Endodermal cell (in vitro differentiated cells): ENCODE results near the gene ARVCF. TPM values are rescaled to one million over a fixed set of nuclear protein-coding genes. Genes with fewer than 3 reads are reported as not detected.
A peak's percentile ranks its signal among the peaks of the same experiment; 100 is the strongest.

Source experiments
- DNase-seq: peaks from one replicate; pipeline ENCODE4 v3.0.0-alpha.2; 2017
- H3K27ac ChIP-seq: 2 replicates; pipeline ENCODE4 v1.5.1; 2013; ENCODE audit warnings: mild to moderate bottlenecking, low read depth, low read length, moderate library complexity
- H3K27me3 ChIP-seq: 2 replicates; pipeline ENCODE4 v1.6.1; 2013; ENCODE audit warnings: mild to moderate bottlenecking, low read length, moderate library complexity; ENCODE audit not compliant: insufficient read depth, control insufficient read depth, poor library complexity, severe bottlenecking
- H3K36me3 ChIP-seq: 2 replicates; pipeline ENCODE4 v1.7.0; 2013; ENCODE audit warnings: mild to moderate bottlenecking, low read length, moderate library complexity; ENCODE audit not compliant: control insufficient read depth, insufficient read depth
- H3K4me1 ChIP-seq: one replicate; pipeline ENCODE4 v1.7.0; 2013; ENCODE audit warnings: low read length; ENCODE audit not compliant: control insufficient read depth, insufficient read depth
- H3K4me3 ChIP-seq: 2 replicates; pipeline ENCODE4 v1.5.1; 2013; ENCODE audit warnings: mild to moderate bottlenecking, low read length, moderate library complexity
- H3K9ac ChIP-seq: 2 replicates; pipeline ENCODE4 v1.6.1; 2013; ENCODE audit warnings: mild to moderate bottlenecking, low read length, moderate library complexity; ENCODE audit not compliant: poor library complexity, severe bottlenecking; ENCODE audit errors: extremely low read depth
- H3K9me3 ChIP-seq: 2 replicates; pipeline ENCODE4 v1.6.1; 2013; ENCODE audit warnings: mild to moderate bottlenecking, low read length, moderate library complexity; ENCODE audit not compliant: control insufficient read depth
- H3K27ac Mint-ChIP-seq: 2 replicates; pipeline ENCODE4 v1.8.0; 2020; ENCODE audit warnings: mixed read lengths
- H3K27me3 Mint-ChIP-seq: 2 replicates; pipeline ENCODE4 v1.8.0; 2021; ENCODE audit warnings: mild to moderate bottlenecking, mixed read lengths; ENCODE audit not compliant: insufficient read depth
- H3K36me3 Mint-ChIP-seq: 2 replicates; pipeline ENCODE4 v1.8.0; 2020; ENCODE audit warnings: low read depth, mixed read lengths
- H3K4me1 Mint-ChIP-seq: 2 replicates; pipeline ENCODE4 v1.8.0; 2020; ENCODE audit warnings: mixed read lengths
- H3K4me3 Mint-ChIP-seq: 2 replicates; pipeline ENCODE4 v1.8.0; 2020; ENCODE audit warnings: mild to moderate bottlenecking, moderate library complexity, mixed read lengths
- H3K9me3 Mint-ChIP-seq: 2 replicates; pipeline ENCODE4 v1.8.0; 2020; ENCODE audit warnings: mild to moderate bottlenecking, mixed read lengths
- CTCF ChIP-seq: fragments of 200-600 bp; sonication (generic); conservative IDR thresholded peaks from 2 replicates; pipeline ENCODE4 v1.5.0; 2021; ENCODE audit warnings: antibody characterized with exemption, mild to moderate bottlenecking
- WGBS, 2 experiments: methylation state at CpG; one replicate each; pipeline versions ENCODE4 v1.1.5 to v1.1.7; 2013; ENCODE audit warnings: missing lambda C conversion rate in 2 of 2, mixed read lengths in 1 of 2; ENCODE audit not compliant: insufficient coverage in 1 of 2, insufficient read length in 1 of 2; 5-methylcytosine and 5-hydroxymethylcytosine counted together
- total RNA-seq, 2 donors: library from RNA; stranded (reverse); fragmentation: NEBNext Ultra II Directional in 1 of 2; extraction: Animal tissue kit (Norgen Biotek cat#: 25700) in 1 of 2; gene quantifications; 2 replicates in 1 of 2; 3 replicates in 1 of 2; pipeline ENCODE4 v1.2.1, GENCODE V29; 2021

ARVCF gene
- total RNA-seq, 2 donors from 2014 or later, result 48.3 to 61.3 TPM

- H3K4me3 Mint-ChIP-seq, result peak overlapping the region; percentile 54
- H3K27ac ChIP-seq, result no peak overlapping the region
- H3K9me3 ChIP-seq, result no peaks in the 10 kb centered on the region
- H3K27me3 Mint-ChIP-seq, result peaks cover 2% of the 10 kb centered on the region
- H3K27me3 ChIP-seq, result no peaks in the 10 kb centered on the region
- peaks cover 5% of the 10 kb centered on the region for H3K4me1 ChIP-seq
- H3K4me3 ChIP-seq, result no peak overlapping the region
- H3K4me1 Mint-ChIP-seq, result peaks cover 15% of the 10 kb centered on the region
- no peaks in the 10 kb centered on the region for H3K36me3 ChIP-seq
- no peak for TF ChIP-seq CTCF
- no peaks in the 10 kb centered on the region for H3K9me3 Mint-ChIP-seq
- no peak overlapping the region for H3K9ac ChIP-seq
- H3K27ac Mint-ChIP-seq, result peak overlapping the region; percentile 64
- DNase-seq, result no peak
- no peaks in the 10 kb centered on the region for H3K36me3 Mint-ChIP-seq
- WGBS, 2 experiments, result 44% methylated on average over 6 to 13 of the region's 13 CpGs
Measured at GRCh38 chr22:19959587-19960490, 56.8 kb downstream of the ARVCF start.

GRCh38 chr22:19959043-19959586 is 57.5 kb downstream of the ARVCF start:
- 4 to 17% methylated on average over 10 to 30 of the region's 30 CpGs for WGBS, 2 experiments
- TF ChIP-seq CTCF, result no peak
- Mint-ChIP-seq H3K27ac (peak overlapping the region; percentile 81), H3K27me3 (peaks cover 2% of the 10 kb centered on the region), H3K36me3 (no peaks in the 10 kb centered on the region), H3K4me1 (peaks cover 15% of the 10 kb centered on the region), H3K4me3 (peak overlapping the region; percentile 54), H3K9me3 (no peaks in the 10 kb centered on the region)
- Histone ChIP-seq H3K9ac (peak overlapping the region; percentile 45), H3K36me3 (no peaks in the 10 kb centered on the region), H3K27ac (no peak overlapping the region), H3K4me3 (peak overlapping the region; percentile 81), H3K9me3 (no peaks in the 10 kb centered on the region), H3K4me1 (peaks cover 5% of the 10 kb centered on the region), H3K27me3 (no peaks in the 10 kb centered on the region)
- peak; percentile 99 for DNase-seq

GRCh38 chr22:19958083-19959042 is 58.3 kb downstream of the ARVCF start:
- H3K9ac ChIP-seq, result peak overlapping the region; percentile 45
- H3K27ac ChIP-seq, result no peak overlapping the region
- H3K27ac Mint-ChIP-seq, result peak overlapping the region; percentile 81
- peaks cover 5% of the 10 kb centered on the region for H3K4me1 ChIP-seq
- peak overlapping the region; percentile 81 for H3K4me3 ChIP-seq
- no peaks in the 10 kb centered on the region for H3K9me3 ChIP-seq
- H3K36me3 ChIP-seq, result no peaks in the 10 kb centered on the region
- no peak for DNase-seq
- H3K9me3 Mint-ChIP-seq, result no peaks in the 10 kb centered on the region
- H3K36me3 Mint-ChIP-seq, result no peaks in the 10 kb centered on the region
- H3K27me3 ChIP-seq, result no peaks in the 10 kb centered on the region
- TF ChIP-seq CTCF, result no peak
- 91 to 94% methylated on average over 2 to 17 of the region's 19 CpGs for WGBS, 2 experiments
- peak overlapping the region; percentile 54 for H3K4me3 Mint-ChIP-seq
- H3K4me1 Mint-ChIP-seq, result peaks cover 19% of the 10 kb centered on the region
- H3K27me3 Mint-ChIP-seq, result peaks cover 2% of the 10 kb centered on the region
